DMS 273 treated with DMSO at 0.1 percent for 48 hours (cell line): ENCODE measurements around the gene SLC16A4.

ENCODE experiments used
- DNase-seq: peaks from one replicate; lab custom pipeline; 2025; lab: John Stamatoyannopoulos, UW

The SLC16A4 gene

DNA sequence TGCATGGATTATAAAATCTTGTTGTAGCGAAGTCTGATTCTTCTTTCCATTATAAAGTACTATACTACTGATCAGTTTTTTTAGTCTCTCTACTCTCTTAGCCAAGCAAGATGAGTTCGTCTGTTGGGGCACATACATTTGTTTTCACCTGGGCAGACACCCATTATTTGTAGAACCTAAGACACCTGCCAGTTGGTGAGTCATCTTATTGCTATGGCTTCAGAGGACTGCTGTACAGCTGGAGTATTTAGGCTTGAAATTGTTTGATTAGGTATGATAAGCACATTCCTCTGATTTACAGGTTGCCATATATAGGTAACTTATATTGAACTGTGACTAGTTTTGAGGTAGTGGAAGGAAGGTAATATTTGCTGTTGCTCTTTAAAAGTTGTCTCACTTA is 34.4 kb downstream of the SLC16A4 start:
- no peak for DNase-seq

DNA sequence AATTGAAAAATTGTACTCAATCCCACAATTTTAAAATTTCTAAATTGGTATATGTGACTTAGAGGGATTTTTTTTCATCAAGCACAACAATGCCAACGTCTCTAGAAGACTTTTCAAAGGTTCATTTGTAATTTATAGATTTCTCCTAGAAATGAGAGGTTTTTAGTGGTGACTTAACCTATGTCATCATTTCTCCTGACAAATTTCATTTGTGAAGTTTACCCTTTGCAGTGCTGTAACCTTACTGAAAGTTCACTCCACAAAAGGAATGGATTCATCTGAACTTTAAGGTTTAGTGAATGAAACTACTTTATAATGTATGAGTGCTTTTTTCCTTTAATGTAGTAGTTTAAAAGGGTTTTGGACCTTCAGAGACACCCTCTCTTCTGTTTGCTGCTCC is 35.5 kb downstream of the SLC16A4 start:
- no peak for DNase-seq

DNA sequence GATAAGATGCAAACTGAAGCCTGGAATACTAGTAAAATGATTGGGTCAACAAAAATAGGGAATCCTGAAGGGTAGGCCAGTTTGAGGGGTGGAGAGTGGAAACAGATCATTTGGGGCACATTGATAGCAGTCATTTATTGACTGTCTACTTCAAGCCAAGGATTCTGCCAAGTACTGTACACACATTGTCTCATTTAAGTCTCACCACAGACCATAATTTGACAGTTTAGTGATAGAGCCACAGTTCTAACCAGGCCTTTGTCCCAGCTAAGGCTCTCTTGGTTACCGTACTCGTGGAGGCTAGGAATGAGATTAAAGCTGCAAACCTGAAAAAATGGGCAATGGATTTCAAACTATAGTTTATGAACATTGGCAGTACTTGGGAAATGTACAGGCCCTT is 40.5 kb downstream of the SLC16A4 start:
- DNase-seq = no peak

DNA sequence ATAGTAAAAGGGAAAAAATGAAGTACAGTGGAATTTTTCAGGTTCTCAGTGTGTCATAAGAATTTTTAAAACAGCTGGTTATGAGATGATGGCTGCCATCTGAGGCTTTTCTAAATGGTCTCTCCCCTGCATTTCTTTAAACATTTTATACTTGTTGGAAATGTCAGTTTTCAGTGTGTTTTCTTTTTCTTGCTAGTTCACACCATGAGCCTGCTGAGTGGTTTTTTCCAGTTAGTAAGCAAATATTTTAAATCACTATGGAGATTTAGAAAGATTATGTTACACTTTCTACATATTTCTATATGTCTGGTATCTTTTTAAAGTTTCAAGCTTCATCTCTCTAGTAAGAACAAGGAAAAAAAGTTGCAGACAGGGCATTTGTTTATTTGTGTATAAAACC is 42.1 kb downstream of the SLC16A4 start:
- DNase-seq = no peak

DNA sequence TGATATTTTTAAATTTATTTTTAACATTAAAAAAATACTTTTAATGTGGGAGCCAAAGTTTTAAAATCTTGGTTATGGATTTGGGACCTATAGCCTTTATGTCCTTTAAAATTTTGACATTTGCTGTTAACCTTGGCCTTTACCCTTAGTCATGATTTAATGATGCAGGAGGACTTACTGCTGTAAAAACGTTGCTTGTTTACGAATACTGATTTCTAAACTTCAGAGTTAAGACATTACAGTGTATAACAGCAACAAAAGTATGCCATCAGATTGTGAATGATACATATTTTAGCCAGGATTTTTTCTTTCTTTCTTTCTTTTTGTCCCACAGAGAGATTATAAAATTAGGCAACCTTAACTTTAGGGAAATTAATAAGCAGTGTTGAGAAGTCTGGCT is 42.8 kb downstream of the SLC16A4 start:
- no peak for DNase-seq

DNA sequence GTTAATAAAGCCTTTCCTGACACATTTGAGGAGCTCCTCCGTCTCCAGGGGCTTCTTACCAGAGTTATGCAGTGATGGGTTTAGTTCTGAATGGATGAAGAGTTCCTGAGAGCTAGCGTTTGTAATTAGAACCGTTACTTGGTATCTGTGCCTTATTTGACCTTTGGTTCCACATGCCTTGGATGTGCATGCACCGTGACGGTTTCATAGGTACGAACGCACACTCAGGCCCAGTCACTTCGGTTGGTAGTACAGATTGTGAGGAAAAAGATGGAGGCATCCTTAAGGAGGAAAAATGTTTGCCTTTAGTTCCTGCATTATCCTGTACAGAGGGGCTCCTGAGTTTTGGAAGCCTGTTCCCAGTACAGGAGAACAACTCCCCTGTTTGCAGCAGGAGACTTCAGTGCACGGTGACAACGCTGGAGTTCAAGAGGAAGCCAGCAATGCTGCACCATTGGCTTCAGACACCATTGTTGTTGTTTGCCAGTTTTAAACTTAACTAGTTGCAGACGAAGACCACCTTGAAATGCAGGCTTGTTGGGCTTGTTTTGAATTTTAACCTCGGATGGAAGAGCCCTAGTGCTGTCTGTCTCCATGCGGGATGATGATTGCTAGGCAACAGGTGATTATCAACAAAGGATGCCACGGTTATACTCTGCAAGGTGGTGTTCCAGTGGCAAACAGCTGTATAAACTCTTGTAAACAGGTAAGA is 43.5 kb downstream of the SLC16A4 start:
- no peak for DNase-seq

DNA sequence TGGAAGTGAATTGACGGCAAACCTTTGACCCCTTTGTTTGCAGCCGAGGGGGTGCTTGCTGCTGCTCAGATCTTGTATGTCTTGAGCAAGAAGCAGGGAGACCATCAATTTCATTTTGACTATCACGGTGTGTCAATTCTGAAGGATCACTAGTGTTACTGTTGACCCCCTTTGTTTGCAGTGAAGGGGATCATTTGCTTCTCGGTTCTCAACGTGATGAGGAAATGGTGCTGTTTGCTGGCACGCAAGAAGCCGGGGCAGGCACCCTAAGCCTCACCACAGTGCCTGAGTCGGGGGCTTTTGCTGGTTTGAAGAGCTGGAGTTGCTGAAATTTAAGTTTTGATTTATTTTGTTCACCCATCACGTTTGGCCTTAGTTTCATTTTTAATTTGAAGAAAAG is 44.1 kb downstream of the SLC16A4 start:
- no peak for DNase-seq

DNA sequence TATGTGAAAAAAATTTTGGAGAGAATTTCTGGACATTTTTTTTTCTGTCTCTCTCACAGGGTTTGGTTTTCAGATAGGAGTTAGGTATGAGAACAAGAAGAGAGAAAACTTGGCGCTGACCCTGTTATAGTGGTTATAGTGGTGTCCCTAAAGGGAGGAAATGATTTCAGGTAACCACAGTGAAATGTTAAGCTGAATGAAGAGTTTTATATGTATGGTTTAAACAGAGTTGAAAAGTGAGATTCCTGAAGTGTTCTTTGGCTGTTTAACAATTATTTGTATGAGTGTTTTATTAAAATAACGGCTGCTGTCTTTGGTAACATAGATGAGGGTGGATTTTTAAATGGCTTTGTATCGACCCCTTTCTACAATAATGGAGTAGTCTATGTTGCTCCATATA is 45.3 kb downstream of the SLC16A4 start:
- no peak for DNase-seq

DNA sequence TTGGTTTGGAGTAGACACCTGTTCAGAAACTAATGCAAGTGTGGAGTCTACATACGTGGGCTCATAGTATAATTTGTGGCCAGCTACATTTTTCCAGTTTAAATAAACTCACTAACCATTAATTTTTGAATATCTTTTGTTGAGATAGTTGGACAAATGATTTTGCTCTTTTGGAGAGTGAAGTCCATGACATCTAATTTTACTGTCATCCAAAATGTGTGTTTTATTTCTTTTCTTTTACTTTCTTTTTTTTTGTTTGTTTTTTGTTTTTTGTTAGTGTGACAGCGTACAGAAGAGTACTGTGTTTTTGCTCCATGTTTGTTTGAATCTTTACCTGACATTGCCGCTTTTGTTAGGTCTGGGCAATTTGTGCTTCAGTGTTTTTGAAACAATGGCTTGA is 46.7 kb downstream of the SLC16A4 start:
- DNase-seq = no peak

DNA sequence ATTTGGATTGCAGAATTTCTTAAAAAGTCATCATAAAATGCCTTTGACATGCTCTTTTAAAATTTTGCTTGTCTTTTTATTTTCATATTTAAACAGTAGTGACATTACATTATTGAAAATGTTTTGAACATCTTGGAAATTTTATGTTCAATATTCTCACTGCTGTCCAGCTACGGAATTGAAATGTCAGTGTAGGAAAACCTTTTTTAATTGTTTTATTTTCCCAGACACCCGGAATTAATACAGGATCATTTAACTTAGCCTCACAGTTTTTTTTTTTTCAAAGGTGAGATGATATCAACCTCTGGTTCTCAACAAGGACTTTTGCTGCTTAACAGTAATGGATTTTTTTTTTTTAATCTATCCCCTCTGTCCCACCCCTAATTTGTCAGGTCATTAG is 47.6 kb downstream of the SLC16A4 start:
- DNase-seq = no peak

DNA sequence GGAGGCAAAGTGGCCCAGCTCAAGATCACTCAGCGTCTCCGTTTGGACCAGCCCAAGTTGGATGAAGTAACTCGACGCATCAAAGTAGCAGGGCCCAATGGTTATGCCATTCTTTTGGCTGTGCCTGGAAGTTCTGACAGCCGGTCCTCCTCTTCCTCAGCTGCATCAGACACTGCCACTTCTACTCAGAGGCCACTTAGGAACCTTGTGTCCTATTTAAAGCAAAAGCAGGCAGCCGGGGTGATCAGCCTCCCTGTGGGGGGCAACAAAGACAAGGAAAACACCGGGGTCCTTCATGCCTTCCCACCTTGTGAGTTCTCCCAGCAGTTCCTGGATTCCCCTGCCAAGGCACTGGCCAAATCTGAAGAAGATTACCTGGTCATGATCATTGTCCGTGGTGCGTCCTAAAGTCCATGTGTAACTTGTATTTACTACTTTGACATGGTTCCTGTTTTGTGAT is 48.9 kb downstream of the SLC16A4 start:
- DNase-seq = no peak

DNA sequence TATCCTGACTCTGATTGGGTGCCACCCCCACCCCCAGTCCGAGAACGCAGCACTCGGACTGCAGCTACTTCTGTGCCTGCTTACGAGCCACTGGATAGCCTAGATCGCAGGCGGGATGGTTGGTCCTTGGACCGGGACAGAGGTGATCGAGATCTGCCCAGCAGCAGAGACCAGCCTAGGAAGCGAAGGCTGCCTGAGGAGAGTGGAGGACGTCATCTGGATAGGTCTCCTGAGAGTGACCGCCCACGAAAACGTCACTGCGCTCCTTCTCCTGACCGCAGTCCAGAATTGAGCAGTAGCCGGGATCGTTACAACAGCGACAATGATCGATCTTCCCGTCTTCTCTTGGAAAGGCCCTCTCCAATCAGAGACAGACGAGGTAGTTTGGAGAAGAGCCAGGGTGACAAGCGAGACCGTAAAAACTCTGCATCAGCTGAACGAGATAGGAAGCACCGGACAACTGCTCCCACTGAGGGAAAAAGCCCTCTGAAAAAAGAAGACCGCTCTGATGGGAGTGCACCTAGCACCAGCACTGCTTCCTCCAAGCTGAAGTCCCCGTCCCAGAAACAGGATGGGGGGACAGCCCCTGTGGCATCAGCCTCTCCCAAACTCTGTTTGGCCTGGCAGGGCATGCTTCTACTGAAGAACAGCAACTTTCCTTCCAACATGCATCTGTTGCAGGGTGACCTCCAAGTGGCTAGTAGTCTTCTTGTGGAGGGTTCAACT is 49.5 kb downstream of the SLC16A4 start:
- DNase-seq = no peak

DNA sequence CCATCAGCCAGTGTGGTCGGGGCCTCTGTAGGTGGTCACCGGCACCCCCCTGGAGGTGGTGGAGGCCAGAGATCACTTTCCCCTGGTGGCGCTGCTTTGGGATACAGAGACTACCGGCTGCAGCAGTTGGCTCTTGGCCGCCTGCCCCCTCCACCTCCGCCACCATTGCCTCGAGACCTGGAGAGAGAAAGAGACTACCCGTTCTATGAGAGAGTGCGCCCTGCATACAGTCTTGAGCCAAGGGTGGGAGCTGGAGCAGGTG is 50.7 kb downstream of the SLC16A4 start:
- DNase-seq = no peak

DNA sequence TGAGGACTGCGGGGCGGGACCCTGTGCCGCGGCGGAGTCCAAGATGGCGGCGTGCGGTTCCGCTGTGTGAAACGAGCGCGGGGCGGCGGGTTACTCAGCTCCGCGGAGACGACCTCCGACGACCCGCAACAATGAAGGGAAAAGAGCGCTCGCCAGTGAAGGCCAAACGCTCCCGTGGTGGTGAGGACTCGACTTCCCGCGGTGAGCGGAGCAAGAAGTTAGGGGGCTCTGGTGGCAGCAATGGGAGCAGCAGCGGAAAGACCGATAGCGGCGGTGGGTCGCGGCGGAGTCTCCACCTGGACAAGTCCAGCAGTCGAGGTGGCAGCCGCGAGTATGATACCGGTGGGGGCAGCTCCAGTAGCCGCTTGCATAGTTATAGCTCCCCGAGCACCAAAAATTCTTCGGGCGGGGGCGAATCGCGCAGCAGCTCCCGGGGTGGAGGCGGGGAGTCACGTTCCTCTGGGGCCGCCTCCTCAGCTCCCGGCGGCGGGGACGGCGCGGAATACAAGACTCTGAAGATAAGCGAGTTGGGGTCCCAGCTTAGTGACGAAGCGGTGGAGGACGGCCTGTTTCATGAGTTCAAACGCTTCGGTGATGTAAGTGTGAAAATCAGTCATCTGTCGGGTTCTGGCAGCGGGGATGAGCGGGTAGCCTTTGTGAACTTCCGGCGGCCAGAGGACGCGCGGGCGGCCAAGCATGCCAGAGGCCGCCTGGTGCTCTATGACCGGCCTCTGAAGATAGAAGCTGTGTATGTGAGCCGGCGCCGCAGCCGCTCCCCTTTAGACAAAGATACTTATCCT is 51.2 kb downstream of the SLC16A4 start:
- DNase-seq = no peak

DNA sequence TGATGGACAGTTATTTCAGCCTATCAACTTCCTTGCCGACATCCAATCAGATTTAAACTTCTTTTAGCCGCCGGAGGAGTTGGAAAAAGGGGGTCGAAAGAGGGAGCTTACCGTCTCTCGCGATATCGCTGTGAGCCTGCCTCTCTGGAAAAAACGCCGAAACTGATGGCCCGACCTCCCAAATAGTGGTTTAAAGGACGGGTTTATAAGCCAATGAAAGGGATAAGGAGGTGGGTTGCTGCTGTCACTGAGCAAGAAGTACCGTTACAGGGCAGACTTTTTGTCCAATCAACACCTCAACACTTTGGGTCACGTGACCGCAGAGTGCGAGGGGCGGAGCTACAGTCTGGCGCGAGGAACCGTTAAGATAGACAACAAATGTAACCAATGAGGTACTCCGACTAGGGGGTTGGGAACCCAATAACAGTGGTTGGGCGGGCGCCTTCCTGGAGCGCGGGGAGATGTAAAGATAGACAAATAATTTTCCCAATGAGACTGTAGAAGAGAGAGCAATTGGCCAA is 51.9 kb downstream of the SLC16A4 start, which contains the start of gene RBM15:
RBM15 (plus strand) TSS at position 492 of the 521 bp plus-strand sequence; CDS start at position 521, 29 bp downstream.
- peak; percentile 100 for DNase-seq

DNA sequence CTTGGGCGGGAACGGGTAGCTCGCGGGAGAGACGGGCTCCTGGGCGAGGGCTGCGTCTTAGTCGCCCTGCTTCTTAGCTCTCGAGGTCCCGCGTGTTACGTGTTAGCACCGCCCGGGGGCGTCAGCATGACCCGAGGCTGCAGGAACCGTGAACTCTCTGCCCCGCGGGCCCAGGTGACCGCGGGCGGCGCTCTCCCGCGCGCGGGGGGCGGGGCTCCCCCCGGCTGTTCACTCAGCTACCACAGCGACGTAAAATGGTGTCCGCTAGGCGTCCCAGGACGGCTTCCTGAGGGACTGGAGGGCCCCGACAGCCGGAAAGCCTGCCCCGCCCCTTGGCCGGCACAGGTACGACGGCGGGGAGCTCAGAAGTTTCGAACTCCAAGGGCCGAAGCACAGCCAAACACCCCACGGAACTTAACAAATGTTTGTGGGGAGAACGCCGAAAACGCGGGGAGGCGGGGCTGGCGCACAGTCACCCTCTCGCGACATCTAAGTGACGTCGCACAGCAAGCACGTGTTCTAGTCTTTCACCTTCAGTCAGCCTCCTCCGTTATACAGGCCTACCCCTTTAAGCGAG is 52.4 kb downstream of the SLC16A4 start:
- peak; percentile 91 for DNase-seq

DNA sequence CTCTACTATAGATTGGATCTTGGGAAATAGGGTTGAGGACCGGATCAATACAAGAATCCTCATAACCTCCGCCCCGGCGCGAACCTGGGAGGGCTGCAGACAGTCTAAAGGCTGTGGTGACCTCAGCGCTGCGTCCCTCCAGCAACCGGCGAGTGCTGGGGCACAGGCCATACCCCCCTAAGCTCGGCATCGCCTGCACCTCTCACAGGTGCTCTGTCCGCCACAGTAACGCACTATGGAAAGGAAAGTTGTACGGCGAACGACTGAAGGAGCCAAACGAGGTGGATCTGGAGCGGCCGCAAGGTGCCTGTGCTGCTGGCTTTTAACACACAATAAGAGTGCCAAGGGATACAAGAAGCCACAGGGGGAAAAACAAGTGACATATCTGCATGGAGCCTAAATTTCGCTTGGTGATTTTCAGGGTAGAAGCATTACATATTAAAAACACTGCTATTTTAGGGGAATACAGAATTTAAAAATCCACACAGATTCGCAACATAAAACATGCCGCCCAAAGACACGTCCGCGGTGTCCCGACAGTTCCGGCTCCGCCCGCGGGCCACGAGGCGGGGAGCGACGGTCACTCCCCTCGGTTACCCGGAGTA is 53.0 kb downstream of the SLC16A4 start:
- DNase-seq = peak; percentile 70

DNA sequence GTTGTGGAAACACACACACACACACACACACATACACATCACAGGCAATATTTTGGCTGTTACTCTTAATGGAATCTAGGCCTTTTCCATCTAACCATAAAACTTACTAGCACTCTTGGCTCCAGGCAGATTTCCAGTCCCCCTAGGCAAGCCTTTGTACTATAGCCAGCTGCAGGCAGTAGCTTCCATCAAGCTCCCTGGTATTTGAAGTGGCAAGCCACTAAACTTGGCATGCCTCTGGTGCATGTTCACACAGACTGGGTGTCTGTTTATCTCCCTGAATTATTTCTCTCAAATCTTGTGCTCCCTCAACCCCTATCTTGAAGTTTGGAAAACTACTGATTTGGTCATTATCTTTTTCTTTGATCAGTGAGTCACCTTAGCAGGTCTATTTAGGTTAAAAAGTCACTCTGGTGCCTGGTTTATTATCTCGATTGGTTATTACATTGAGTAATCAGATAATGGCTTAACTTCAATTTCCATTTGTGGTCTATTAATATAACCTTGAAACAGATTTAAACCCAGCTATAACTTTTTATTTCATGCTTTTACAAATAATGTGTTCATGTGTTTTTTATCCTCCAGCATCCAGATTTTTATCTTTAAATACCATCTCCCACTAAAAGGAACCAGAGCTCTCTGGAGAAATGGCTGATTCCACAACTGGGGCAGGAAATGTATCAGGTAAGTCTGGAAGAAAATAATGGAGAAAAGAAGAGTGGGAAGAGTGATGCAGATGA is 54.4 kb downstream of the SLC16A4 start:
- DNase-seq = peak; percentile 8

DNA sequence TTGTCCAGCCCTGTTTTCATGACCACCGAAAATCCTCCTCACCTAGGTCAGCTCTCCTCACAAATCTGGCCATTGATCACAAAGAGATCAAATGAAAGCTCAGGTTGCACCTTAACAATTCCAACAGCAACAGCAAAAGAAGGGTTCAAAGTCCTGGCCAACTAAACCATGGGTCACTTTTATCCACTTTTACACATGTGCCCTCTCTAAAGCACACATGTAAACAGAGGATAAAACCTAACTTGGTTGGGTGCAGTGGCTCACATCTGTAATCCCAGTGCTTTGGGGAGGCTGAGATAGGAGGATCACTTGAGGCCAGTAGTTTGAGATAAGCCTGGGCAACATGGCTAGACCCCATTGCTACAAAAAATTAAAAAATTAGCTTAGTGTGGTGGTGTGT is 55.6 kb downstream of the SLC16A4 start:
- DNase-seq = no peak

DNA sequence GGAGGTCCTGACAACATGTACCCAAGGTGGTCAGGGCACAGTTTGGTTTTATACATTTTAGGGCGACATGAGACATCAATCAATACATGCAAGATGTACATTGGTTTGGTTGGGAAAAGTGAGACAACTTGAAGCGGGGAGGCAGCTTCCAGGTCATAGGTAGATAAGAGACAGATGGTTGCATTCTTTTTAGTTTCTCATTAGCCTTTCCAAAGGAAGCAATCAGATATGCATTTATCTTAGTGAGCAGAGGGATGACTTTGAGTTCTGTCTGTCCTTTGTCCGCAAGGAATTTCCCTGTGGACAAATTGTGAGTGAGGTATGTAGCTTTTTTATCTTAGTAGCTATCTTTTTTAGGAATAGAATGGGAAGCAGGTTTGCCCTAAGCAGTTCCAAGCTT is 62.1 kb downstream of the SLC16A4 start:
- DNase-seq = no peak

DNA sequence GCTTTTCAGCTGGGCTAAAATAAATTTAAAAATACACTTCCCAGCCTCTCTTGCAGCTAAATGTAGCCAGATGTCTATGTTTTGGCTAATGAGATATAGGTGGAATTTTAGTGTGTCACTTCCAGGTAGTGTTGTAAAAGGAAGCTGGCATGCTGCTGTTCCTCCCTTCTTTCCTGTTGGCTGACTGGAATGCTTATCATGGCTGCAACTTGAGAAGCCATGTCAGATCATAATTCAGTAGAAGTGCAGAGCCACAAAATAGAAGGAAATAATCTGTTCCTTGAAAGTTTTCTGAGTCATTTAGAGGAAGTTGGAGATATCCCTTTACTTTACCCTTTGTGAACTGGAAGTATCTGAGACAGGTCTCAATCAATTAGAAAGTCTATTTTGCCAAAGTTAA is 62.6 kb downstream of the SLC16A4 start:
- no peak for DNase-seq
